ENCODE results near the gene OVOL2.

DNA sequence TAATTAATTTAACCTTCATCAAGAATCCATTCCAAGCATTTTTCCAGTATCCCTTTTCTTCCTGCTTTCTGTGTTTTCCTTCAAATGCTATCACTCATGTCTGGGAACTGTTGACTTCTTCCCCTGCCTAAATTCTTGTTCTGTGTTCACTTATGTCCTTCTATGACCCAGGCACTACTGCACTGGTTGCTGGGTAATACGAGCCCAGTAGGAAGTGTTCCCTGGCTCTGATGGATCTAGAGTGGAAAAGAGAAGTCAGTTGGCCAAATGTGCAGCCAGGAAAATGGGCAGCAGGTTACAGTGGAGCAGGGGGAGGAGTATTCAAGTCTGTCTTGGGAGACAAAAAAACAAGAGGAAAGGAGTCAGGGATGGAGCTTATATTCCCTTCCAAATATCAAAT lies 7.1 kb downstream of the OVOL2 start:
- TF ChIP-seq, protein P1, sequence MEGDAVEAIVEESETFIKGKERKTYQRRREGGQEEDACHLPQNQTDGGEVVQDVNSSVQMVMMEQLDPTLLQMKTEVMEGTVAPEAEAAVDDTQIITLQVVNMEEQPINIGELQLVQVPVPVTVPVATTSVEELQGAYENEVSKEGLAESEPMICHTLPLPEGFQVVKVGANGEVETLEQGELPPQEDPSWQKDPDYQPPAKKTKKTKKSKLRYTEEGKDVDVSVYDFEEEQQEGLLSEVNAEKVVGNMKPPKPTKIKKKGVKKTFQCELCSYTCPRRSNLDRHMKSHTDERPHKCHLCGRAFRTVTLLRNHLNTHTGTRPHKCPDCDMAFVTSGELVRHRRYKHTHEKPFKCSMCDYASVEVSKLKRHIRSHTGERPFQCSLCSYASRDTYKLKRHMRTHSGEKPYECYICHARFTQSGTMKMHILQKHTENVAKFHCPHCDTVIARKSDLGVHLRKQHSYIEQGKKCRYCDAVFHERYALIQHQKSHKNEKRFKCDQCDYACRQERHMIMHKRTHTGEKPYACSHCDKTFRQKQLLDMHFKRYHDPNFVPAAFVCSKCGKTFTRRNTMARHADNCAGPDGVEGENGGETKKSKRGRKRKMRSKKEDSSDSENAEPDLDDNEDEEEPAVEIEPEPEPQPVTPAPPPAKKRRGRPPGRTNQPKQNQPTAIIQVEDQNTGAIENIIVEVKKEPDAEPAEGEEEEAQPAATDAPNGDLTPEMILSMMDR (IDR thresholded peaks at IDR 0.05; ENCODE audit: low read depth, low read length, poor library complexity, severe bottlenecking), result no peak
- TF ChIP-seq EZH2phosphoT487 (IDR thresholded peaks at IDR 0.05; ENCODE audit: borderline replicate concordance, low read length), result no peak

Measured in DOHH2 (cell line).